Esophagus (tissue), 2 donors: ENCODE measurements around the gene C2CD2. TPM values are rescaled to one million over a fixed set of nuclear protein-coding genes. Genes with fewer than 3 reads are reported as not detected.

Source experiments
- H3K27ac ChIP-seq, 2 donors: one replicate each; pipeline ENCODE4 v1.5.1; 2013; ENCODE audit warnings: low read depth in 2 of 2, mild to moderate bottlenecking in 2 of 2, inconsistent platforms in 1 of 2, low read length in 1 of 2, moderate library complexity in 1 of 2
- H3K27me3 ChIP-seq, 2 donors: one replicate each; pipeline ENCODE4 v1.6.1; 2013; ENCODE audit warnings: low read length in 2 of 2, control low read depth in 1 of 2, mild to moderate bottlenecking in 1 of 2; ENCODE audit not compliant: insufficient read depth in 2 of 2, control insufficient read depth in 1 of 2
- H3K36me3 ChIP-seq, 2 donors: one replicate each; pipeline ENCODE4 v1.6.1; 2013; ENCODE audit warnings: low read length in 1 of 2; ENCODE audit not compliant: control insufficient read depth in 2 of 2, insufficient read depth in 2 of 2
- H3K4me1 ChIP-seq, 2 donors: one replicate each; pipeline ENCODE4 v1.6.1; 2013; ENCODE audit warnings: low read length in 1 of 2; ENCODE audit not compliant: control insufficient read depth in 2 of 2, insufficient read depth in 2 of 2
- H3K4me3 ChIP-seq, 2 donors: one replicate each; pipeline ENCODE4 v1.5.1; 2013; ENCODE audit warnings: low read length in 2 of 2, mild to moderate bottlenecking in 2 of 2, low read depth in 1 of 2, moderate library complexity in 1 of 2
- H3K9me3 ChIP-seq, 2 donors: one replicate each; pipeline ENCODE4 v1.6.1; 2013; ENCODE audit warnings: mild to moderate bottlenecking in 2 of 2, low read depth in 1 of 2, low read length in 1 of 2, moderate library complexity in 1 of 2; ENCODE audit not compliant: control insufficient read depth in 2 of 2, insufficient read depth in 1 of 2
- WGBS, 2 donors: extraction: QIAGEN DNeasy Blood & Tissue Kit; methylation state at CpG; one replicate each; pipeline ENCODE4 v1.1.7; 2013; 5-methylcytosine and 5-hydroxymethylcytosine counted together
- polyA plus RNA-seq, 2 donors: library from polyadenylated mRNA; stranded (reverse); fragments of 200-250 nt; gene quantifications; one replicate each; pipeline ENCODE4 v1.2.3, GENCODE V29; 2013
- donor health status: healthy with polysubstance abuse.
- donor health status: Bipolar disorder and iron deficiency.

Gene C2CD2
- polyA plus RNA-seq, 2 donors, result 7.9 to 11.0 TPM

- 74 to 82% methylated on average over 10 of the region's 10 CpGs for WGBS, 2 donors
- no peak overlapping the region for H3K27ac ChIP-seq
Measured at GRCh38 chr21:41868062-41868710, 85.6 kb downstream of the C2CD2 start.

GRCh38 chr21:41867313-41867712 lies 86.5 kb downstream of the C2CD2 start:
- WGBS, 2 donors, result 93 to 94% methylated on average over 8 of the region's 8 CpGs
- no peak overlapping the region for H3K27ac ChIP-seq

More at GRCh38 chr21:41868062-41868710, 85.6 kb downstream of the C2CD2 start:
- Histone ChIP-seq H3K27me3 (no peaks in the 10 kb centered on the region), H3K4me3 (no peak overlapping the region), H3K36me3 (peaks cover 3 to 4% of the 10 kb centered on the region in 2 donors), H3K4me1 (peaks cover 0 to 2% of the 10 kb centered on the region in 2 donors), H3K9me3 (no peaks in the 10 kb centered on the region)

GRCh38 chr21:41866274-41866809 lies 87.5 kb downstream of the C2CD2 start:
- Histone ChIP-seq H3K36me3 (no peaks in the 10 kb centered on the region), H3K4me1 (peaks cover 0 to 2% of the 10 kb centered on the region in 2 donors), H3K9me3 (no peaks in the 10 kb centered on the region), H3K4me3 (no peak overlapping the region), H3K27me3 (no peaks in the 10 kb centered on the region), H3K27ac (no peak overlapping the region)
- WGBS, 2 donors, result 59 to 91% methylated on average over 11 of the region's 11 CpGs

More at GRCh38 chr21:41867313-41867712, 86.5 kb downstream of the C2CD2 start:
- peaks cover 0 to 2% of the 10 kb centered on the region in 2 donors for H3K4me1 ChIP-seq
- no peaks in the 10 kb centered on the region for H3K27me3 ChIP-seq
- no peaks in the 10 kb centered on the region for H3K9me3 ChIP-seq
- H3K36me3 ChIP-seq, result peaks cover 0 to 3% of the 10 kb centered on the region in 2 donors
- no peak overlapping the region for H3K4me3 ChIP-seq

GRCh38 chr21:41865002-41865777 lies 88.6 kb downstream of the C2CD2 start:
- Histone ChIP-seq H3K9me3 (no peaks in the 10 kb centered on the region), H3K4me3 (no peak overlapping the region), H3K4me1 (peaks cover 0 to 2% of the 10 kb centered on the region in 2 donors), H3K36me3 (no peaks in the 10 kb centered on the region), H3K27me3 (no peaks in the 10 kb centered on the region), H3K27ac (no peak overlapping the region)
- 80% methylated on average over 15 of the region's 15 CpGs for whole genome bisulfite sequencing, 2 donors

GRCh38 chr21:41864311-41865001 lies 89.4 kb downstream of the C2CD2 start:
- Histone ChIP-seq H3K36me3 (peaks cover 0 to under 1% of the 10 kb centered on the region in 2 donors), H3K9me3 (no peaks in the 10 kb centered on the region), H3K27me3 (no peaks in the 10 kb centered on the region), H3K27ac (no peak overlapping the region), H3K4me3 (no peak overlapping the region), H3K4me1 (peaks cover 0 to 2% of the 10 kb centered on the region in 2 donors)
- WGBS, 2 donors, result 94 to 96% methylated on average over 10 of the region's 10 CpGs

- H3K36me3 ChIP-seq, result peaks cover 0 to 8% of the 10 kb centered on the region in 2 donors
- H3K4me1 ChIP-seq, result peaks cover 0 to 2% of the 10 kb centered on the region in 2 donors
- no peaks in the 10 kb centered on the region for H3K27me3 ChIP-seq
- H3K9me3 ChIP-seq, result no peaks in the 10 kb centered on the region
- no peak overlapping the region for H3K27ac ChIP-seq
- H3K4me3 ChIP-seq, result no peak overlapping the region
- 85 to 87% methylated on average over 4 of the region's 4 CpGs for WGBS, 2 donors
Measured at GRCh38 chr21:41863439-41863740, 90.4 kb downstream of the C2CD2 start.

- no peak overlapping the region for H3K4me3 ChIP-seq
- H3K36me3 ChIP-seq, result peaks cover under 1 to 8% of the 10 kb centered on the region in 2 donors
- H3K27ac ChIP-seq, result no peak overlapping the region
- no peaks in the 10 kb centered on the region for H3K9me3 ChIP-seq
- H3K27me3 ChIP-seq, result no peaks in the 10 kb centered on the region
- WGBS, 2 donors, result 93 to 94% methylated on average over 17 of the region's 17 CpGs
- H3K4me1 ChIP-seq, result peaks cover 0 to 2% of the 10 kb centered on the region in 2 donors
Measured at GRCh38 chr21:41861987-41862386, 91.8 kb downstream of the C2CD2 start.

GRCh38 chr21:41861255-41861654 lies 92.6 kb downstream of the C2CD2 start:
- no peak overlapping the region for H3K4me3 ChIP-seq
- no peak overlapping the region for H3K27ac ChIP-seq
- no peaks in the 10 kb centered on the region for H3K27me3 ChIP-seq
- WGBS, 2 donors, result 88 to 90% methylated on average over 4 of the region's 4 CpGs
- H3K4me1 ChIP-seq, result peaks cover 0 to 2% of the 10 kb centered on the region in 2 donors
- H3K9me3 ChIP-seq, result no peaks in the 10 kb centered on the region
- H3K36me3 ChIP-seq, result peaks cover 7 to 10% of the 10 kb centered on the region in 2 donors

GRCh38 chr21:41859297-41859980 lies 94.4 kb downstream of the C2CD2 start:
- H3K9me3 ChIP-seq, result no peaks in the 10 kb centered on the region
- H3K27me3 ChIP-seq, result no peaks in the 10 kb centered on the region
- H3K4me1 ChIP-seq, result no peaks in the 10 kb centered on the region
- no peak overlapping the region for H3K27ac ChIP-seq
- WGBS, 2 donors, result 95% methylated on average over 23 of the region's 23 CpGs
- H3K4me3 ChIP-seq, result no peak overlapping the region
- H3K36me3 ChIP-seq, result peaks cover 14 to 18% of the 10 kb centered on the region in 2 donors
